AG09309 (cell line): ENCODE data around the gene MMADHC.

ENCODE experiments used
- DNase-seq: peaks from one replicate; pipeline ENCODE4 v3.0.0-alpha.2; 2010; ENCODE audit warnings: low read depth
- H3K4me3 ChIP-seq: 2 replicates; pipeline ENCODE4 v1.5.1; 2011; ENCODE audit warnings: mild to moderate bottlenecking, low read depth, low read length, moderate library complexity; ENCODE audit not compliant: control insufficient read depth
- CTCF ChIP-seq: IDR thresholded peaks from 2 replicates; pipeline ENCODE4 v1.5.1; 2011; ENCODE audit warnings: mild to moderate bottlenecking, low read depth, low read length, inconsistent platforms; ENCODE audit not compliant: insufficient read depth, control insufficient read depth; ENCODE audit errors: missing control alignments

Gene MMADHC

GRCh38 chr2:149540138-149540537, 47.4 kb downstream of the MMADHC start:
- no peak for TF ChIP-seq CTCF
- H3K4me3 ChIP-seq = no peak overlapping the region
- DNase-seq = no peak

- no peak overlapping the region for H3K4me3 ChIP-seq
- DNase-seq = no peak
- TF ChIP-seq CTCF = no peak
Measured at GRCh38 chr2:149538138-149538833, 49.3 kb downstream of the MMADHC start.

GRCh38 chr2:149537092-149537726, 50.4 kb downstream of the MMADHC start:
- H3K4me3 ChIP-seq = no peak overlapping the region
- no peak for TF ChIP-seq CTCF
- DNase-seq = no peak

GRCh38 chr2:149536649-149537048, 50.9 kb downstream of the MMADHC start:
- no peak for DNase-seq
- TF ChIP-seq CTCF = no peak
- no peak overlapping the region for H3K4me3 ChIP-seq

- no peak overlapping the region for H3K4me3 ChIP-seq
- no peak for TF ChIP-seq CTCF
- no peak for DNase-seq
Measured at GRCh38 chr2:149534674-149535073, 52.9 kb downstream of the MMADHC start.

- DNase-seq = no peak
- no peak for TF ChIP-seq CTCF
- H3K4me3 ChIP-seq = no peak overlapping the region
Measured at GRCh38 chr2:149528983-149529382, 58.6 kb downstream of the MMADHC start.
